DMS53 treated with DMSO at 0.1 percent for 48 hours (cell line): ENCODE data around the gene IFITM2.
"Not testable (repeated sequence)": the region's sequence is repeated elsewhere in the genome, so short reads cannot be mapped to it uniquely, and the experiment has no call there.

Experiments
- DNase-seq: peaks from one replicate; lab custom pipeline; 2025; ENCODE audit not compliant: unreplicated experiment; lab: John Stamatoyannopoulos, UW

Gene IFITM2

DNA sequence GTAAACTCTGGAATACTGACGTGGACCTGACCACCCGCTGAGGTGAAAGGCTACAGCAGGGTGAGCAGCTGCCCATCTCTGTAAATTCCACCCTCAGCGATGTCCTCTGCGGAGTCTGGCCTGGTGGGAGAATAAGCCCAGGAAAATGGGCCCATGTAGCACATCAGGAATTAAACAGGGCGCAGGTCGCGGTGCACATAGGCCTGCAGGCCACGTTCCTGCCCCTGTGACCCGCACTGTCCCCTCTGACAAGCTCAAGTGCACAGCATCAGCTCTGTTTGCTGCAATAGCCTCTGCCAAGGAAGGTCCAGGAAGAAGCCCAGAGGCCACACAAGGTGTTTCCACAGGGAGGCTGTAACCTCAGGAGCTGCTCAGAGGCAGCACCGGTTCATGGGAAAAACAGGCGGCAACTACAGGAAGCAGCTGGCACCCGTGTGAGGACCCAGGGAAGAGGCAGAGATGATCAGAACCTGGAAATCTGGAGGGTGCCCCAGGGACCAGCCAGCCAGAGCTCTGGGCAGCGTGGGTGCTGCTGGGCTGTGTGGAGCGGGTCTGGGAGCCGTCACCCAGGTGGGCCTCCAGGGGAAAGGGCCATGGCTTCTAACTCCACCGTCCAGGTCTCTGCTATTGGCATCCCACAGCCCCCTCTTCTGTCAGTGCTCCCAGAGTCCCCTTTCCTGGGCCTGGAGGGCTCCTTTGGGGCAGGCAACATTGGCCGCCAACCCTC is 808 bp upstream of the IFITM2 start:
- no peak for DNase-seq

DNA sequence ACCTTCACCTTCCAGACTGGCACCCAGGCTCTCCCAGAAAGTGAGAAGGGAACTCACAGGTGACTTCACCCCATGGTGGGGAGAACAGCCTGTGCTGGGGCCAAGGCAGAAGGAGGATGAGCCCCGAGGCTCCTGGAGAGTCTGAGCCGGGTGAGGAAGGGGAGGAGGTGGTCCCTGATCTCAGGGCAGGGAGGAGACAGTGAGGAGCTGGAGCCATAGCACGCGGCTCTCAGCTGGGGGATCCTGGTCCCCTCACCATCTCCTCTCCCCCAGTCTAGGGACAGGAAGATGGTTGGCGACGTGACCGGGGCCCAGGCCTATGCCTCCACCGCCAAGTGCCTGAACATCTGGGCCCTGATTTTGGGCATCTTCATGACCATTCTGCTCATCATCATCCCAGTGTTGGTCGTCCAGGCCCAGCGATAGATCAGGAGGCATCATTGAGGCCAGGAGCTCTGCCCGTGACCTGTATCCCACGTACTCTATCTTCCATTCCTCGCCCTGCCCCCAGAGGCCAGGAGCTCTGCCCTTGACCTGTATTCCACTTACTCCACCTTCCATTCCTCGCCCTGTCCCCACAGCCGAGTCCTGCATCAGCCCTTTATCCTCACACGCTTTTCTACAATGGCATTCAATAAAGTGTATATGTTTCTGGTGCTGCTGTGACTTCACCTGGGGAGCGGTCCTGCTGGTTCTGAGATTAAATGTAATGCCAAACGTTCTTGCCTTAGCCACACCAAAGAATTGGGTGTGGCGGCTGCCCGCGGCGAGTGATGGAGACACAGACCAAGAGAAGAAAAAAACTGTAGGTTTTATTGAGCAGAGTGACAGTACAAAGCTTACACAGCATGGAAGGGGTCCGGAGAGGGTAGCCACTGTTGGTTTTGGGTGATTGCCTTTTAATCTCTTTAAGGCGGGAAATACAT is 1.4 kb downstream of the IFITM2 start:
- not testable (repeated sequence) for DNase-seq

DNA sequence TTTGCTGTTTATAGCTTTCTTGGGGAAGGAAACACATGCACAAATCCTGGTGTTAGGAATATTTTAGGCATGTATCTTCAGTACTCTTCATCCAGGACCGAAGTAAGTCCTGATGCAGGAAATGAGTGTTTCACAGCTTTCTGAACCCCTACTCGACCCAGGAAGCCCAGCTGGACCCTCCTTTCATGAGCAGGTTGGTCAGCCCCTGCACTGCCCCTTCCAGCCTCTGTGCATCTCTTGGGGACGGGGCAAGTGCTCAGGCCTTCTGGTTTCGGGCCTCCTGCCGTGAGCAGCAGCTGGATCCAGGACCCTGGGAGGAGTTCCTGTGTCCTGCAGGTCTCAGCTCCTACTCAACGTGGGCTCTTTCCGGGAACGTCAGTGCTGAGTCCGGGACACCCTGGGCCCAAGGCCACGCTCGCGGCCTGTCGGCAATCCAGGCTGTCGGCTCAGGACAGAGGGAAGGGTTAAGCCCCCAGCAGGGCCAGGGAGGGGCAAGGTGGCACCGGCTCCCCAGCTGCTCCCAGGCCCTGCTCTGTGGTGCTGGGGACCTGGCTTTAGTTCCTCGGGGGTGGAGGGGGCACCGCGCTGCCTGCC is 2.5 kb downstream of the IFITM2 start:
- DNase-seq = not testable (repeated sequence)

DNA sequence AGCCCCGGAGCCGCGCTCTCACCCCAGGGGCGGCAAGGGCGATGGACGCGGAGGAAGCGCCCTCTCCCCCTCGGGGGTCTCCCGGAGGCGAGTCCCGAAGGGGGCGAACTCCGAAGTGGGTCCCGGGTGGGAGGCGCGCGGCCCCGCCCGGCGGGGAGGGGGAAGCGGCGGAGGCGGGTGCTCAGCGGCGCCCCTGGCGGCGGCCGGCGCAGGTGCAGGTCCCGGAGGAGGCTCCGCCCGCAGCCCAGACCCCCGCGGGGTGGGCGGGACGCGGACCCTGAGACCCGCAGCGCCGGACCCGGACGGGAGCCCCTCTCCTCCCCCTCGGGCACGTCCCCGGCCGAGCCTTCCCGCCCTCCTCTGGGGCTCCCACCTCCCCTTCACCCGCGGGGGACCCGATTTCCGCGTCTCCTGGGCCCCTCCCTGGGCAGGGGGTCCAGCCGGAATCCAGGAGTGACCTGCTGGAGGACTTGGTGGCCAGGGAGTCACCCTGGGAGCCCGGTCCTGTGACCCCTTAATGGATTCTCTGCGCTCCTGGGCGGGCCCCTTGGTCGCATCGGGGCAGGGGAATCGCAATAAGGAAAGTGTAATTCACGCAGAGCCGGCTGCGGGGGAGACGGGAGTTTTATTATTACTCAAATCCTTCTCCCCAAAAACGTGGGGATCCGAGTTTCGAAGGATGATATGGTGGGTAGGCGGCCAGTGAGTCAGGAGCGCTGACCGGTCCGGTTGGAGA is 3.6 kb downstream of the IFITM2 start:
- not testable (repeated sequence) for DNase-seq

DNA sequence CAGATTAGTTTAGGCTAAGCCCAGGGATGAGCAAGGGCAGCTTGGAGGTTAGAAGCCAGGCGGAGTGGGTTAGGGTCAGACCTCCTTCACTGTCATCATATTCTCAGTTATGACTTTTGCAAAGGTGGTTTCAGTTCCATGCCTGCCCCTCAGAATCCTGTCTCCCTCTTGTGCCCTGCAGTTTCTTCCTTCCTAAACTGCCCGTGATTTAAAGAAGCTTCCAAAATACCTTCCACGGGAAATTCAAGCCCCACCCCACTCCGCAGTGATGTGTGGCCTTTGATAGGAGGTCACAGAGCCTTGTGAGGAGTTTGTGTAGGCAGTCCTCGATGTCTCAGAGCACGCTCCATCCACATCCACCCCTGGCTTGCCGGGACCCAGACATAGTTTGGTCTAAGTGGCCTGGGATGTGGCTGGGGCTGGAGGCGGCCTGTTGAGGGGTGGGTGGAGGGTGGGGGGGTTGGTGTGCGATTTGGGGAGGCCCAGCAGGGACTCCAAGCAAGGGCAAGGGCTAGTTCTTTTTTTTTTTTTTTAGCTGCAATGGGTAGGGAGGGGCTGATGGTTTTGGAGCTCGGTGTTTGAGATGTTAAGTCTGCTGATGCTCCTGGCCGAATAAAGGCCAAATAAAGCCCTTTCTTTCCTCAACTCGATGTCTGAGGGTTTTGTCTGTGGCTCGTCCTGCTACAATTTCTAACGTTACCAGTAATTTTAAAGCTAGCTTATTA is 4.6 kb downstream of the IFITM2 start:
- DNase-seq = no peak

DNA sequence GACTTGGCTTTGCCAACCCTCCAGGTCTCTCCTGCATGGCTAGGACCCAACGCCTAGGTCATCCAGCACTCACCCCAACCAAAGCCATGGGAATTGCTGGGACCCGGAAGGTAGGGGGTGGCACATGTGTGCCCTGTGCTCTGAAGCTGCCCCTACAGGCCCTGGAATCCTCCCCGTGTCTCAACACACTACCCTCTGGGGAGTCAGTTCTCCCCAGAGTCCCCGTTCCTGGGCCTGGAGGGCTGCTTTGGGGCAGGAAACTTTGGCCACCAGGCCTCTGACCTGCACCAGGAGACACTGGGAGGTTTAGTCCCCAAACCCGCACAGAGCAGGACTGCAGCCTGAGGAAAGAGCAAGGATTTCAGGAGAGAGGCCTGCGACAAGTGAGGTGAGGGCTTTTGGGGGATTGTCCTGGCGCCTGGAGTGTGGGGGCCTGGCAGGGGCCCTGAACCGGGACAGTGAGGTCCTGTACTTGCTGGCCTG is 5.7 kb downstream of the IFITM2 start:
- DNase-seq = no peak

DNA sequence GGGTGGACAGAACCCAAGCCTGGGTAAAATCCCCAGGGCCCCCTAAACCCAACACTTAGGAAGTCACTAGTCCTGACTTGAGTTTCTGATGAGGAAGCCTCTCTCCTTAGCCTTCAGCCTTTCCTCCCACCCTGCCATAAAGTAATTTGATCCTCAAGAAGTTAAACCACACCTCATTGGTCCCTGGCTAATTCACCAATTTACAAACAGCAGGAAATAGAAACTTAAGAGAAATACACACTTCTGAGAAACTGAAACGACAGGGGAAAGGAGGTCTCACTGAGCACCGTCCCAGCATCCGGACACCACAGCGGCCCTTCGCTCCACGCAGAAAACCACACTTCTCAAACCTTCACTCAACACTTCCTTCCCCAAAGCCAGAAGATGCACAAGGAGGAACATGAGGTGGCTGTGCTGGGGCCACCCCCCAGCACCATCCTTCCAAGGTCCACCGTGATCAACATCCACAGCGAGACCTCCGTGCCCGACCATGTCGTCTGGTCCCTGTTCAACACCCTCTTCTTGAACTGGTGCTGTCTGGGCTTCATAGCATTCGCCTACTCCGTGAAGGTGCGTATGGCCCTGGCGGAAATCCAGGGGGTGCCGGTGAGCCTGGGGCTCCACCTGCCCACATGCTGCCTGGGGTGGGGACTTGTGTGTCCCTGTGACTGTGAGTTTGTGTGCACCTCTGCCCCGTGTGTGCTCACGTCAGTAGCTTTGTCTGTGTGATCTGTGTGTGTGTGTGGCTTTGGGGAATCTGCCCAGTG is 6.4 kb downstream of the IFITM2 start, which contains the start of gene IFITM1:
TSS of gene IFITM1 (plus strand) at position 254 of the 767 bp plus-strand sequence. CDS start at position 385, 131 bp downstream.
- DNase-seq = no peak

DNA sequence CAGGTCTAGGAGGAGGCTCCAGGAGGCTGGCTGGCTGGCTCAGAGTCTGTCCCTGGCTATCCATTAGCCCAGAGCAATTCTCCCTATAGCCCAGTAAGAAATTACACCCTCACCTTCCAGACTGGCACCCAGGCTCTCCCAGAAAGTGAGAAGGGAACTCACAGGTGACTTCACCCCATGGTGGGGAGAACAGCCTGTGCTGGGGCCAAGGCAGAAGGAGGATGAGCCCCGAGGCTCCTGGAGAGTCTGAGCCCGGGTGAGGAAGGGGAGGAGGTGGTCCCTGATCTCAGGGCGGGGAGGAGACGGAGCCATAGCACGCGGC is 6.9 kb downstream of the IFITM2 start:
- DNase-seq = not testable (repeated sequence)

DNA sequence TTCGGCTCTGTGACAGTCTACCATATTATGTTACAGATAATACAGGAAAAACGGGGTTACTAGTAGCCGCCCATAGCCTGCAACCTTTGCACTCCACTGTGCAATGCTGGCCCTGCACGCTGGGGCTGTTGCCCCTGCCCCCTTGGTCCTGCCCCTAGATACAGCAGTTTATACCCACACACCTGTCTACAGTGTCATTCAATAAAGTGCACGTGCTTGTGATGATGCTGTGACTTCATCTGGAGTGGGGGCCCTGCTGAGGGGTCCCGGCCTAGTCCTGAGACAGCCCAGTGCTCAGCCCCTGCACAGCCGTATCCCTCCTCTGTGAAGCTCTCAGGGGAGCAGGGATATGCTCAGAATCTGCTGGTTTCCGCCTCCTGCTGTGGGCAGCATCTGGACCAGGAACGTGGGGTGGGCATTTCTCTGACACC is 7.5 kb downstream of the IFITM2 start:
- no peak for DNase-seq

DNA sequence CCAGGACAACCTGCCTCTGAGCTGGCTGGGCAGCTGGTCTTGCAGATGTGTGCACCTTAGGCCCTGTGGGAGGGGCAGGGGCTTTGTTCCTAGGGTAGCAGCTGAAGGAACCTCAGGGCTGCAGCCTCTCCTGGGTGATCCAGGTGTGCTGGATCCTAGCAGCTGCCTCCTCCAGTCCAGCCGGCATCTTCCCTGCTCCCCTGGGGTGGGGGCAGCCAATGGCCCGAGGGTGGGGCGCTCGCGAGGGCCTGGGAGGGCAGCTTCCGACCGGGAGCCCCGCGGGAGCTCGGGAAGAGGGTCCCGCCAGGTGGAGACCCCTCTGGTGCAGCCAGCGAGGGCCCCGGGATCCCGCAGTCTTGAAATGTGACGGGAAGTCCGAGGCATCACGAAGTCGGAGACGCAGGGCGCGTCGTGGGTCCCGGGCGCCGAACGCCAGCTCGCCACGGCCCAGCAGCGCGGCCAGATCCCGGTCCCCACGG is 7.9 kb downstream of the IFITM2 start:
- no peak for DNase-seq

DNA sequence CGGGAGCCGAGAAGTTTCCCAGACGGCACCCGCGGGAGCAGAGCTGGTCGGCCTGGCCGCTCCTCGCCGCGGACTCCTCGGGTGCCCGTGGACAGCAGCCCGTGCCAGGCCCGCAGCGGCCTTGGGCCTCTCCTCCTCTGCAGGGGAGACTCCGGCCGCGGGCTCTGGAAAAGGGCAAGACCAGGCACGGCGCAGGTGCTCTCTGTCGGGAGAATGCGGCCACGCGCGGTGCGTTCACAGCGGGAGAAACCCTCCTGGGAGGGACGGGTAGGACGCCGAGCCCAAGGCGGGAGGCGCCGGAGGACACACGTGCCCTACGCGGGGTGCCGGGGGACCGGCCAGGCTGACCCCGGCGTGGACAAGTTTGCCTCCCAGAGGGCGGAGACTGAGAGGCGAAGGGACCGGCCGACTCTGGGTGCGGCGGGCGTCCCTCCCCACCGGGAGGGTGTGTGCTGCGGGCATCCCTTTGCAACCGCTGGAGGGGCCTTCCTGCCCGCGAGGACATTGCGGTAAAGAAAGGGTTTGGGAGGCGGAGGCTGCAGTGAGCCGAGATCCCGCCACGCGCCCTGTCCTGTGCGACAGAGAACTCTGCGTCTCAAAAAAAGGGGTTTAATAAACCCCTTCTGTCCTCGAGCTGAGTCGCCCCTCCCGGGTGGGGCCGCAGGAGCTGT is 8.6 kb downstream of the IFITM2 start:
- no peak for DNase-seq

DNA sequence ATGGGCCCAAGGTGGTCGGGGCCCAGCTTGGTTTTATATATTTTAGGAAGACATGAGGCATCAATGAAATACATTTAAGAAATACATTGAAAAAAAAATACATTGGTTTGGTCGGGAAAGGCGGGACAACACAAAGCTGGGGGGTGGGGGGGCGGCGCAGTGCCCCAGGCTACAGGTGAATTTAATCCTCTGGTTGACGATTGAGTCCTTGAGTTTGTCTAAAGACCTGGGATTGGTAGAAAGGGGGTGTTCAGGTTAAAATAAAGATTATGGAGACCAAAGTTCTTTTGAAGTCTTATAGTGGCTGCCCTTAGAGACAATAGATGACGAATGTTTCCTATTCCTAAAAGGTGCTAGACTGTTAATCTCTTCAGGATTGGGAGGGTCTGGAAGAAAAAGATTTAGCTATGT is 9.3 kb downstream of the IFITM2 start:
- no peak for DNase-seq

DNA sequence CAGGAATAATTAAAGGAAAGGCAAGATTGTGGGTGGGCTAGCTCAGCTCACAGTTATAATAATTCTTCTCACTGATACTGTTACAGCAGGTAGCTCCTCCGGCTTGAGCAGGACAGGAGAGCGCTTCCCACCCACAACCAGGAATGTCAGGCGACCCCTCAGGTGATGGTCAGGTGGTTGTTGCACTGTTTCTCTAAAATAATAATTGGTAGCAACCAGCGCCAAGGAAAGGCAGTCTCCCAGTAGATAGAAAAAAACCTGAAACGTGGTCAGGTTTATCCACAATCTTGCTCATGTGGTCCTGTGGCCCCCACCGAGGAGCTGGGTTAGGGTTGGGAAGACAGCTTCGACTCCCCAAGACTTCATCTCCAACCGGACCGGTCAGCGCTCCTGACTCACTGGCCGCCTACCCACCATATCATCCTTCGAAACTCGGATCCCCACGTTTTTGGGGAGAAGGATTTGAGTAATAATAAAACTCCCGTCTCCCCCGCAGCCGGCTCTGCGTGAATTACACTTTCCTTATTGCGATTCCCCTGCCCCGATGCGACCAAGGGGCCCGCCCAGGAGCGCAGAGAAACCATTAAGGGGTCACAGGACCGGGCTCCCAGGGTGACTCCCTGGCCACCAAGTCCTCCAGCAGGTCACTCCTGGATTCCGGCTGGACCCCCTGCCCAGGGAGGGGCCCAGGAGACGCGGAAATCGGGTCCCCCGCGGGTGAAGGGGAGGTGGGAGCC is 10.2 kb downstream of the IFITM2 start:
- not testable (repeated sequence) for DNase-seq

DNA sequence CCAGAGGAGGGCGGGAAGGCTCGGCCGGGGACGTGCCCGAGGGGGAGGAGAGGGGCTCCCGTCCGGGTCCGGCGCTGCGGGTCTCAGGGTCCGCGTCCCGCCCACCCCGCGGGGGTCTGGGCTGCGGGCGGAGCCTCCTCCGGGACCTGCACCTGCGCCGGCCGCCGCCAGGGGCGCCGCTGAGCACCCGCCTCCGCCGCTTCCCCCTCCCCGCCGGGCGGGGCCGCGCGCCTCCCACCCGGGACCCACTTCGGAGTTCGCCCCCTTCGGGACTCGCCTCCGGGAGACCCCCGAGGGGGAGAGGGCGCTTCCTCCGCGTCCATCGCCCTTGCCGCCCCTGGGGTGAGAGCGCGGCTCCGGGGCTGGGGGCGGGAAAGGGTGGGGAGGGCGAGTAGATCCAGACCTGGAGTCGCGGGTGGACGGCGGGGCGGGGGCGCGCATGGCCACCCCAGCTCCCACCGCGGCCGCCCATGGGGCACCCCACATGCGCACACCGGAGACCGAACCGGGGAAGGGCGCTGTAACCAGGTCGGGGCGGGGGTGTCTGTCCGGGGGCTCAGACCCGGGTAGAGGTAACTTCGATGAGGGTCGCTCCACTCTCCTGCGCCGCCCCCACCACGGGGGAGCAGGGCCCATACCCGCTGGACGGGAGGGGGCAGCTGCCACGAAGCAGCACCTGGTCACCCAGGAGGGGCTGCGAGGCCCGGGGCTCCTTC is 10.9 kb downstream of the IFITM2 start:
- DNase-seq = not testable (repeated sequence)

DNA sequence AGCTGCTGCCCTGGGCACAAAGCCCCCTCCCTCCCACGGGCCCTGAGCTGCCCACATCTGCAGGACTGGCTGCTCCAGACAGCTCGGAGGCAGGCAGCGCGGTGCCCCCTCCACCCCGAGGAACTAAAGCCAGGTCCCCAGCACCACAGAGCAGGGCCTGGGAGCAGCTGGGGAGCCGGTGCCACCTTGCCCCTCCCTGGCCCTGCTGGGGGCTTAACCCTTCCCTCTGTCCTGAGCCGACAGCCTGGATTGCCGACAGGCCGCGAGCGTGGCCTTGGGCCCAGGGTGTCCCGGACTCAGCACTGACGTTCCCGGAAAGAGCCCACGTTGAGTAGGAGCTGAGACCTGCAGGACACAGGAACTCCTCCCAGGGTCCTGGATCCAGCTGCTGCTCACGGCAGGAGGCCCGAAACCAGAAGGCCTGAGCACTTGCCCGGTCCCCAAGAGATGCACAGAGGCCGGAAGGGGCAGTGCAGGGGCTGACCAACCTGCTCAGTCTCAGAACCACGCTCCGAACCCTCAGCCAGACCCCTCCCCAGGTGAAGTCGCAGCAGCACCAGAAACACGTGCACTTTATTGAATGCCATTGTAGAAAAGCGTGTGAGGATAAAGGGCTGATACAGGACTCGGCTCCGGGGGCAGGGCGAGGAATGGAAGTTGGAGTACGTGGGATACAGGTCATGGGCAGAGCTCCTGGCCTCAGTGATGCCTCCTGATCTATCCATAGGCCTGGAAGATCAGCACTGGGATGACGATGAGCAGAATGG is 11.7 kb downstream of the IFITM2 start:
- not testable (repeated sequence) for DNase-seq

DNA sequence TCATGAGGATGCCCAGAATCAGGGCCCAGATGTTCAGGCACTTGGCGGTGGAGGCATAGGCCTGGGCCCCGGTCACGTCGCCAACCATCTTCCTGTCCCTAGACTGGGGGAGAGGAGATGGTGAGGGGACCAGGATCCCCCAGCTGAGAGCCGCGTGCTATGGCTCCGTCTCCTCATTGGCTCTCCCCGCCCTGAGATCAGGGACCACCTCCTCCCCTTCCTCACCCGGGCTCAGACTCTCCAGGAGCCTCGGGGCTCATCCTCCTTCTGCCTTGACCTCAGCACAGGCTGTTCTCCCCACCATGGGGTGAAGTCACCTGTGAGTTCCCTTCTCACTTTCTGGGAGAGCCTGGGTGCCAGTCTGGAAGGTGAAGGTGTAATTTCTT is 12.3 kb downstream of the IFITM2 start:
- not testable (repeated sequence) for DNase-seq

DNA sequence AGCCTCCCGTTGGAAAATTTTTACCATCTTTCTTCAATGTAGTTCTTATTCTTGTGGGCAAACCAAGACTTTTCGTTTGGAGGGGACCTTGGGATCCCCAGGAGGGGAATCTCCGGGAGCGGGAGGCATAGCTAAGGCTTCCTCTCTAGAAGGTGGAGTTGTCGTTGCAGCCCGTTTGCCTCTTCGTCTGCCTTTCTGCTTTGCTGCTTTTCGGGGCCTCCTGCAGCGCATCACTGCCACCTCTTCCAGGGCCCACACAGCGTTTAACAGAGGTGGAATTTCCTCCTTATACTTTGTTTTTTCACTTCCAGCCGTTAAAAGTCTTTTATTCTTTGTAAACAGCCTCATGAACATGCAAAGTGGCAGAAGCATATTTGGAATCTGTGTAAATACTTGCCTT is 16.5 kb downstream of the IFITM2 start:
- DNase-seq = no peak
